ENCODE measurements around the gene FGB. TPM values are rescaled to one million over a fixed set of nuclear protein-coding genes. Genes with fewer than 3 reads are reported as not detected.

Gene FGB
- total and polyA plus RNA-seq, 2 donors (not counting 3 experiments of a cell fraction or from before 2014, with no cell fraction given): not detected

- no TSS peak for BruUV-seq (replicated peaks)
- Histone ChIP-seq H3K9ac (replicated peaks; ENCODE audit: extremely low read depth, insufficient read depth, low read length) (no peak overlapping the region), H3K4me3 (replicated peaks in 1 of 3; ENCODE audit: insufficient read depth in 1 of 3, low read depth in 1 of 3, low read length in 3 of 3) (no peak overlapping the region), H3K36me3 (ENCODE audit: control insufficient read depth in 2 of 2, extremely low read depth in 1 of 2, insufficient read depth in 2 of 2, low read length in 2 of 2) (peaks cover 8 to 33% of the 10 kb centered on the region in 2 experiments), H3K9me1 (replicated peaks; ENCODE audit: control insufficient read depth, extremely low read depth, insufficient read depth, low read length) (no peaks in the 10 kb centered on the region), H3K79me2 (ENCODE audit: control insufficient read depth, insufficient read depth, low read length) (peaks cover 2% of the 10 kb centered on the region), H3K27ac (ENCODE audit: insufficient read depth, low read depth, low read length) (no peak overlapping the region), H3K4me2 (ENCODE audit: insufficient read depth, low read length) (no peak overlapping the region), H4K20me1 (replicated peaks; ENCODE audit: control insufficient read depth, extremely low read depth, insufficient read depth, low read length) (no peaks in the 10 kb centered on the region), H3K4me1 (ENCODE audit: control insufficient read depth, extremely low read depth, insufficient read depth, low read length) (no peaks in the 10 kb centered on the region), H3K9me3 (replicated peaks; ENCODE audit: control insufficient read depth, insufficient read depth, low read length) (no peaks in the 10 kb centered on the region), H3K27me3 (ENCODE audit: control insufficient read depth in 2 of 2, insufficient read depth in 2 of 2, low read length in 2 of 2) (no peaks in the 10 kb centered on the region), H2AFZ (ENCODE audit: low read depth, low read length) (no peak overlapping the region)
- no peak for DNase-seq (ENCODE audit: low read depth, low spot score)
- ChIA-PET POLR2A (no interaction called here), CTCF (no interaction called here)
- no peak for FAIRE-seq
- TF ChIP-seq POLR2AphosphoS5 (IDR thresholded peaks at IDR 0.05; ENCODE audit: insufficient read depth, low read depth, low read length): no peak
- dilution Hi-C loops (cut with MboI; ENCODE audit: extremely low pct_ligation_motif_present, low sequenced_read_pairs): no loop called here
- intact Hi-C loops (cut with micrococcal nuclease): no loop called here
Observed at GRCh38 chr4:154542271-154542879, 20.4 kb upstream of the FGB start.

- dilution Hi-C loops (cut with MboI; ENCODE audit: extremely low pct_ligation_motif_present, low sequenced_read_pairs): no loop called here
- no peak for FAIRE-seq
Observed at GRCh38 chr4:154545689-154546088, 17.1 kb upstream of the FGB start.

More at GRCh38 chr4:154545689-154546088, 17.1 kb upstream of the FGB start:
- Histone ChIP-seq H3K27ac (ENCODE audit: insufficient read depth, low read depth, low read length) (no peak overlapping the region), H3K27me3 (ENCODE audit: control insufficient read depth in 2 of 2, insufficient read depth in 2 of 2, low read length in 2 of 2) (no peaks in the 10 kb centered on the region), H4K20me1 (replicated peaks; ENCODE audit: control insufficient read depth, extremely low read depth, insufficient read depth, low read length) (peaks cover 4% of the 10 kb centered on the region), H3K9me1 (replicated peaks; ENCODE audit: control insufficient read depth, extremely low read depth, insufficient read depth, low read length) (no peaks in the 10 kb centered on the region), H3K79me2 (ENCODE audit: control insufficient read depth, insufficient read depth, low read length) (peaks cover 20% of the 10 kb centered on the region), H2AFZ (ENCODE audit: low read depth, low read length) (no peak overlapping the region), H3K4me3 (replicated peaks in 1 of 3; ENCODE audit: insufficient read depth in 1 of 3, low read depth in 1 of 3, low read length in 3 of 3) (no peak overlapping the region), H3K9me3 (replicated peaks; ENCODE audit: control insufficient read depth, insufficient read depth, low read length) (no peaks in the 10 kb centered on the region), H3K4me1 (ENCODE audit: control insufficient read depth, extremely low read depth, insufficient read depth, low read length) (peaks cover 12% of the 10 kb centered on the region), H3K36me3 (ENCODE audit: control insufficient read depth in 2 of 2, extremely low read depth in 1 of 2, insufficient read depth in 2 of 2, low read length in 2 of 2) (peaks cover 3 to 26% of the 10 kb centered on the region in 2 experiments), H3K9ac (replicated peaks; ENCODE audit: extremely low read depth, insufficient read depth, low read length) (no peak overlapping the region), H3K4me2 (ENCODE audit: insufficient read depth, low read length) (no peak overlapping the region)
- DNase-seq (ENCODE audit: low read depth, low spot score): no peak
- TF ChIP-seq GATA2 (IDR thresholded peaks at IDR 0.05; ENCODE audit: insufficient read depth, insufficient read length, low read depth, low read length) (no peak), FOS (IDR thresholded peaks at IDR 0.05; ENCODE audit: borderline replicate concordance, insufficient read depth, low read length) (no peak), CTCF (IDR thresholded peaks at IDR 0.05; ENCODE audit: extremely low read depth in 1 of 2, insufficient read depth in 1 of 2, low read depth in 1 of 2, low read length in 2 of 2) (no peak), POLR2A (IDR thresholded peaks at IDR 0.05; ENCODE audit: low read depth, low read length) (no peak), POLR2AphosphoS5 (IDR thresholded peaks at IDR 0.05; ENCODE audit: insufficient read depth, low read depth, low read length) (no peak), MYC (IDR thresholded peaks at IDR 0.05; ENCODE audit: low read depth, low read length) (no peak), JUN (IDR thresholded peaks at IDR 0.05; ENCODE audit: borderline replicate concordance, insufficient read depth, insufficient read length, low read depth) (no peak), MAX (IDR thresholded peaks at IDR 0.05; ENCODE audit: insufficient read depth, insufficient read length) (no peak), EZH2 (IDR thresholded peaks at IDR 0.05; ENCODE audit: borderline replicate concordance, low read depth, low read length, severe bottlenecking) (no peak)
- ChIA-PET CTCF (interaction anchor here (2.1 kb wide), 1 partner anchor 14 kb away, joined by 5 read pairs; no protein-coding TSS in a partner anchor), POLR2A (no interaction called here)
- intact Hi-C loops (cut with micrococcal nuclease): no loop called here
- no TSS peak for BruUV-seq (replicated peaks)

Measured in endothelial cell of umbilical vein (primary cell).